K562 (cell line): ENCODE measurements around the gene CARMIL1.

Experiments used
- CTCF ChIP-seq, 3 experiments: IDR thresholded peaks in 2 of 3; conservative IDR thresholded peaks in 1 of 3; 2 replicates each; pipeline ENCODE4 v1.5.1; 2011 to 2012; ENCODE audit warnings: low read length in 3 of 3, mild to moderate bottlenecking in 3 of 3, control low read depth in 2 of 3, improper control_type of control experiment in 1 of 3, inconsistent platforms in 1 of 3, low read depth in 1 of 3, mixed read lengths in 1 of 3, moderate library complexity in 1 of 3; ENCODE audit not compliant: insufficient read depth in 2 of 3
- GTF3C2 ChIP-seq: IDR thresholded peaks from 3 replicates; pipeline ENCODE4 v1.6.1; 2011; ENCODE audit warnings: borderline replicate concordance, mild to moderate bottlenecking, moderate library complexity; ENCODE audit not compliant: insufficient read length; ENCODE audit errors: extremely low read depth
- NONO ChIP-seq, 2 experiments: fragments of 200-400 bp in 1 of 2; fragments of 450-650 bp in 1 of 2; formaldehyde crosslinking in 1 of 2; IDR thresholded peaks; 2 replicates each; pipeline ENCODE4 v1.6.1; 2017; ENCODE audit warnings: low read depth in 2 of 2, mild to moderate bottlenecking in 2 of 2, moderate library complexity in 2 of 2, low read length in 1 of 2
- RCOR1 ChIP-seq, 2 experiments: IDR thresholded peaks; 2 replicates each; pipeline ENCODE4 v1.6.1; 2012; ENCODE audit warnings: low read depth in 2 of 2, low read length in 2 of 2, borderline replicate concordance in 1 of 2, improper control_type of control experiment in 1 of 2
- RNF2 ChIP-seq: sonication (generic); IDR thresholded peaks from 2 replicates; pipeline ENCODE4 v1.6.1; 2016
- TGIF2 ChIP-seq: sonication (generic); formaldehyde crosslinking; IDR thresholded peaks from 2 replicates; pipeline ENCODE4 v1.8.1; 2022; ENCODE audit warnings: mild to moderate bottlenecking, missing genetic modification reagents, moderate library complexity
- ZBTB33 ChIP-seq: sonication (generic); formaldehyde crosslinking; IDR thresholded peaks from 2 replicates; pipeline ENCODE4 v1.8.1; 2023; ENCODE audit warnings: mild to moderate bottlenecking, missing genetic modification reagents
- ZNF695 ChIP-seq: fragments of 450-650 bp; formaldehyde crosslinking; IDR thresholded peaks from 2 replicates; pipeline ENCODE4 v1.4.0; 2020; ENCODE audit warnings: mild to moderate bottlenecking, moderate library complexity

GRCh38 chr6:25239498-25239897 is 39.7 kb upstream of the CARMIL1 start:
- TF ChIP-seq RCOR1 (IDR thresholded peaks at IDR 0.05; ENCODE audit: borderline replicate concordance in 1 of 2, low read depth in 2 of 2, low read length in 2 of 2) = no peak
- no peak for TF ChIP-seq TGIF2 (CRISPR knock-in tag)
- TF ChIP-seq ZBTB33 (CRISPR knock-in tag) = no peak
- TF ChIP-seq CTCF (IDR thresholded peaks at IDR 0.05 in 2 of 3, conservative IDR thresholded peaks at IDR 0.05 in 1 of 3; ENCODE audit: insufficient read depth in 2 of 3, low read depth in 1 of 3, low read length in 3 of 3) = no peak
- no peak for TF ChIP-seq RNF2
- no peak for TF ChIP-seq GTF3C2
- TF ChIP-seq NONO (IDR thresholded peaks at IDR 0.05; ENCODE audit: low read depth in 2 of 2, low read length in 1 of 2) = no peak
- TF ChIP-seq ZNF695 (CRISPR knock-in tag) = no peak
